Mucosa of rectum (tissue), 2 donors: ENCODE results near the gene USPL1.

Experiments
- H3K27ac ChIP-seq, 2 donors: one replicate each; pipeline ENCODE4 v1.7.0; 2013; ENCODE audit warnings: inconsistent platforms in 2 of 2, low read depth in 2 of 2, low read length in 2 of 2
- H3K27me3 ChIP-seq, 2 donors: one replicate each; pipeline ENCODE4 v1.7.0; 2013; ENCODE audit warnings: low read length in 2 of 2; ENCODE audit not compliant: control insufficient read depth in 2 of 2, insufficient read depth in 2 of 2
- H3K36me3 ChIP-seq, 2 donors: one replicate each; pipeline ENCODE4 v1.7.0; 2013; ENCODE audit warnings: low read length in 2 of 2; ENCODE audit not compliant: control insufficient read depth in 2 of 2, insufficient read depth in 2 of 2
- H3K4me1 ChIP-seq, 2 donors: one replicate each; pipeline ENCODE4 v1.7.0; 2013; ENCODE audit warnings: low read length in 2 of 2, mild to moderate bottlenecking in 1 of 2; ENCODE audit not compliant: control insufficient read depth in 2 of 2, insufficient read depth in 2 of 2
- H3K4me3 ChIP-seq, 2 donors: one replicate each; pipeline ENCODE4 v1.7.0; 2013; ENCODE audit warnings: low read length in 2 of 2
- H3K9ac ChIP-seq, 2 donors: one replicate each; pipeline ENCODE4 v1.7.0; 2013; ENCODE audit warnings: low read length in 2 of 2, low read depth in 1 of 2, mild to moderate bottlenecking in 1 of 2
- H3K9me3 ChIP-seq, 2 donors: one replicate each; pipeline ENCODE4 v1.7.0; 2013; ENCODE audit warnings: low read length in 2 of 2; ENCODE audit not compliant: control insufficient read depth in 2 of 2
- donor health status: healthy.
- donor health status: Normal muscosa, but diverticular disease.

USPL1 gene

GRCh38 chr13:30668312-30668711 is 50.6 kb downstream of the USPL1 start:
- Histone ChIP-seq H3K27ac (no peak overlapping the region), H3K36me3 (no peaks in the 10 kb centered on the region)

GRCh38 chr13:30671271-30671815 is 53.6 kb downstream of the USPL1 start:
- Histone ChIP-seq H3K9ac (no peak overlapping the region), H3K9me3 (no peaks in the 10 kb centered on the region), H3K27me3 (no peaks in the 10 kb centered on the region), H3K4me3 (no peak overlapping the region), H3K27ac (no peak overlapping the region), H3K4me1 (peaks cover 0 to 4% of the 10 kb centered on the region in 2 donors), H3K36me3 (no peaks in the 10 kb centered on the region)

More at GRCh38 chr13:30668312-30668711, 50.6 kb downstream of the USPL1 start:
- no peaks in the 10 kb centered on the region for H3K27me3 ChIP-seq
- H3K4me3 ChIP-seq = no peak overlapping the region
- H3K9me3 ChIP-seq = no peaks in the 10 kb centered on the region
- no peak overlapping the region for H3K9ac ChIP-seq
- H3K4me1 ChIP-seq = peaks cover 0 to under 1% of the 10 kb centered on the region in 2 donors

- Histone ChIP-seq H3K9me3 (no peaks in the 10 kb centered on the region), H3K4me3 (peak overlapping the region; percentile 62 to 77), H3K27me3 (no peaks in the 10 kb centered on the region), H3K4me1 (peaks cover 0 to 4% of the 10 kb centered on the region in 2 donors), H3K36me3 (no peaks in the 10 kb centered on the region), H3K9ac (peak overlapping the region in 1 of 2 donors; percentile 70), H3K27ac (peak overlapping the region; percentile 78 to 79)
Observed at GRCh38 chr13:30673669-30674521, 56.2 kb downstream of the USPL1 start.

- no peak overlapping the region for H3K9ac ChIP-seq
- peaks cover 0 to 4% of the 10 kb centered on the region in 2 donors for H3K4me1 ChIP-seq
- H3K4me3 ChIP-seq = no peak overlapping the region
- H3K36me3 ChIP-seq = no peaks in the 10 kb centered on the region
- no peaks in the 10 kb centered on the region for H3K9me3 ChIP-seq
- no peaks in the 10 kb centered on the region for H3K27me3 ChIP-seq
- H3K27ac ChIP-seq = no peak overlapping the region
Observed at GRCh38 chr13:30675717-30676116, 58.0 kb downstream of the USPL1 start.

- Histone ChIP-seq H3K27me3 (no peaks in the 10 kb centered on the region), H3K36me3 (no peaks in the 10 kb centered on the region), H3K4me1 (peaks cover 2 to 4% of the 10 kb centered on the region in 2 donors), H3K9me3 (no peaks in the 10 kb centered on the region), H3K27ac (no peak overlapping the region), H3K4me3 (no peak overlapping the region), H3K9ac (no peak overlapping the region)
Observed at GRCh38 chr13:30676672-30677071, 59.0 kb downstream of the USPL1 start.

GRCh38 chr13:30679483-30680330 is 62.0 kb downstream of the USPL1 start:
- H3K9me3 ChIP-seq = no peaks in the 10 kb centered on the region
- H3K27ac ChIP-seq = no peak overlapping the region
- H3K4me3 ChIP-seq = no peak overlapping the region
- H3K4me1 ChIP-seq = peaks cover 0 to 2% of the 10 kb centered on the region in 2 donors
- H3K36me3 ChIP-seq = no peaks in the 10 kb centered on the region
- no peaks in the 10 kb centered on the region for H3K27me3 ChIP-seq
- no peak overlapping the region for H3K9ac ChIP-seq

GRCh38 chr13:30681843-30682242 is 64.1 kb downstream of the USPL1 start:
- peak overlapping the region in 1 of 2 donors; percentile 46 for H3K27ac ChIP-seq
- H3K9ac ChIP-seq = no peak overlapping the region
- H3K4me1 ChIP-seq = peaks cover 8 to 10% of the 10 kb centered on the region in 2 donors
- no peak overlapping the region for H3K4me3 ChIP-seq
- no peaks in the 10 kb centered on the region for H3K9me3 ChIP-seq
- no peaks in the 10 kb centered on the region for H3K27me3 ChIP-seq
- no peaks in the 10 kb centered on the region for H3K36me3 ChIP-seq

GRCh38 chr13:30685320-30685859 is 67.7 kb downstream of the USPL1 start:
- Histone ChIP-seq H3K27me3 (no peaks in the 10 kb centered on the region), H3K36me3 (no peaks in the 10 kb centered on the region), H3K4me3 (no peak overlapping the region), H3K4me1 (peaks cover 11 to 12% of the 10 kb centered on the region in 2 donors), H3K9me3 (no peaks in the 10 kb centered on the region), H3K27ac (peak overlapping the region; percentile 64 to 79), H3K9ac (no peak overlapping the region)

GRCh38 chr13:30685987-30686386 is 68.3 kb downstream of the USPL1 start:
- H3K36me3 ChIP-seq = no peaks in the 10 kb centered on the region
- no peaks in the 10 kb centered on the region for H3K9me3 ChIP-seq
- H3K27ac ChIP-seq = peak overlapping the region; percentile 64 to 79
- no peak overlapping the region for H3K9ac ChIP-seq
- no peak overlapping the region for H3K4me3 ChIP-seq
- H3K4me1 ChIP-seq = peaks cover 15 to 16% of the 10 kb centered on the region in 2 donors
- no peaks in the 10 kb centered on the region for H3K27me3 ChIP-seq
